Right atrium auricular region (tissue), 2 donors: ENCODE measurements around the gene KDM2B. TPM values are rescaled to one million over a fixed set of nuclear protein-coding genes. Genes with fewer than 3 reads are reported as not detected.

Experiments
- DNase-seq: peaks from one replicate; pipeline ENCODE4 v3.0.0-alpha.2; 2019; ENCODE audit warnings: low spot score
- H3K27ac ChIP-seq, 2 donors: fragments of 200-600 bp; sonication (generic); 1 replicate in 1 of 2; 2 replicates in 1 of 2; pipeline ENCODE4 v1.5.1; 2016 to 2019
- H3K27me3 ChIP-seq, 2 donors: fragments of 200-600 bp; sonication (generic); one replicate each; pipeline versions ENCODE4 v1.5.1 to v1.6.0; 2017 to 2019
- H3K36me3 ChIP-seq: fragments of 200-600 bp; sonication (generic); one replicate; pipeline ENCODE4 v1.5.1; 2016
- H3K4me1 ChIP-seq, 2 donors: fragments of 200-600 bp; sonication (generic); one replicate each; pipeline versions ENCODE4 v1.5.1 to v1.6.0; 2017 to 2019
- H3K4me3 ChIP-seq, 2 donors: fragments of 200-600 bp; sonication (generic); 1 replicate in 1 of 2; 2 replicates in 1 of 2; pipeline ENCODE4 v1.5.1; 2017 to 2019; ENCODE audit warnings: mild to moderate bottlenecking in 1 of 2, moderate library complexity in 1 of 2
- H3K9me3 ChIP-seq, 2 donors: fragments of 200-600 bp; sonication (generic); one replicate each; pipeline ENCODE4 v1.5.1; 2019
- total RNA-seq, 2 donors: library from RNA; depleted of rRNA; stranded (reverse); fragments of >200 nt; gene quantifications; one replicate each; pipeline ENCODE4 v1.1.0, GENCODE V29; 2016
- TF ChIP-seq, protein P1 (sequence below), 2 donors: fragments of 200-600 bp; sonication (generic); IDR thresholded peaks; one replicate each; pipeline ENCODE4 v1.5.1; 2019; ENCODE audit warnings: antibody characterized with exemption in 2 of 2

KDM2B gene
- total RNA-seq, 2 donors from 2014 or later = 9.5 to 10.8 TPM

DNA sequence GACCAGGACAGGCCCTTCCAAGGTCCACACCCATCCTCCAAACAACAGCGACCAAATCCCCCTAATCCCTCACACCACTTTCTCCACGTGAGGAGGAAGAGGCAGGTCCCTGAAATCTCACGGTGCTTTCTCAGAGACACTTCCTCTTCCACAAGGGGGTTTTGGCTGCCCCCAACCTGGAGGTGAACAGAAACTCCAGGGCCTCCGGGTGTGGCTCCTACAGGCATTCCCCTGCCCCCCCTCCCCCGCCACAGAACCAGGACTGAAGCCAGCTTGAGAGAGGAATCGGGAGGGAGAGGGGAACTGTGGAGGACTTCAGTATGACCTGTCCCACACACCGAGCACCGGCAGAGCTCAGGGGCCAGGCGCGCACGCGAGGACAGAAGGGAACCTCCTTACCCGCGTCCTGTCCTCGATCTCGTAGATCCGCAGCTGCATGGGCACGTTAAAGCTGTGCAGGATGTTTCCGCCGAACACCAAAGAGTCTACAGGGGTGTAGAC, 60.2 kb downstream of the KDM2B start:
- no peaks in the 10 kb centered on the region for H3K36me3 ChIP-seq
- no peak for DNase-seq

DNA sequence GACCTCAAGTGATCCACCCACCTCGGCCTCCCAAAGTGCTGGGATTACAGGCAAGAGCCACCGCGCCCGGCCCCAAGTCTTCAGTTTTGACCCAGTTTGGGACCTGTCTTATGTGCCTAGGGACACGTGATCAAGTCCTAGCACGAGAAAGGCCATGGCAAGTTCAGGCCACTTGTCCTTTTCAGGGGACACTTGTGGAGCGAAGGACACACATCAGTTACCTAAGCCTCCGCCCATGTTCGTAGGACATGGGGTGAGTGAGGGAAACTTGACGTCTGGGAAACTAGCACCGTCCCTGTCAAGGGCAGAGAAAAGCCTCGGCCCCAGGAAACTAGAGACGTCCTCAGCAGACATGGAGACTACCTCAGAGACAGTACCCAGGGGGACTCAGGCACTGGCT, 60.7 kb downstream of the KDM2B start:
- peaks cover 0 to 6% of the 10 kb centered on the region in 2 donors for H3K4me1 ChIP-seq
- no peaks in the 10 kb centered on the region for H3K9me3 ChIP-seq
- TF ChIP-seq, protein P1, sequence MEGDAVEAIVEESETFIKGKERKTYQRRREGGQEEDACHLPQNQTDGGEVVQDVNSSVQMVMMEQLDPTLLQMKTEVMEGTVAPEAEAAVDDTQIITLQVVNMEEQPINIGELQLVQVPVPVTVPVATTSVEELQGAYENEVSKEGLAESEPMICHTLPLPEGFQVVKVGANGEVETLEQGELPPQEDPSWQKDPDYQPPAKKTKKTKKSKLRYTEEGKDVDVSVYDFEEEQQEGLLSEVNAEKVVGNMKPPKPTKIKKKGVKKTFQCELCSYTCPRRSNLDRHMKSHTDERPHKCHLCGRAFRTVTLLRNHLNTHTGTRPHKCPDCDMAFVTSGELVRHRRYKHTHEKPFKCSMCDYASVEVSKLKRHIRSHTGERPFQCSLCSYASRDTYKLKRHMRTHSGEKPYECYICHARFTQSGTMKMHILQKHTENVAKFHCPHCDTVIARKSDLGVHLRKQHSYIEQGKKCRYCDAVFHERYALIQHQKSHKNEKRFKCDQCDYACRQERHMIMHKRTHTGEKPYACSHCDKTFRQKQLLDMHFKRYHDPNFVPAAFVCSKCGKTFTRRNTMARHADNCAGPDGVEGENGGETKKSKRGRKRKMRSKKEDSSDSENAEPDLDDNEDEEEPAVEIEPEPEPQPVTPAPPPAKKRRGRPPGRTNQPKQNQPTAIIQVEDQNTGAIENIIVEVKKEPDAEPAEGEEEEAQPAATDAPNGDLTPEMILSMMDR (IDR thresholded peaks at IDR 0.05) = no peak
- no peak overlapping the region for H3K27ac ChIP-seq
- DNase-seq = no peak
- H3K27me3 ChIP-seq = no peaks in the 10 kb centered on the region
- H3K36me3 ChIP-seq = no peaks in the 10 kb centered on the region
- H3K4me3 ChIP-seq = no peak overlapping the region

More for the DNA sequence above, 60.2 kb downstream of the KDM2B start:
- H3K27me3 ChIP-seq = no peaks in the 10 kb centered on the region
- no peak overlapping the region for H3K27ac ChIP-seq
- TF ChIP-seq, protein P1 (IDR thresholded peaks at IDR 0.05) = no peak
- H3K4me1 ChIP-seq = peaks cover 0 to 6% of the 10 kb centered on the region in 2 donors
- no peak overlapping the region for H3K4me3 ChIP-seq
- H3K9me3 ChIP-seq = no peaks in the 10 kb centered on the region

DNA sequence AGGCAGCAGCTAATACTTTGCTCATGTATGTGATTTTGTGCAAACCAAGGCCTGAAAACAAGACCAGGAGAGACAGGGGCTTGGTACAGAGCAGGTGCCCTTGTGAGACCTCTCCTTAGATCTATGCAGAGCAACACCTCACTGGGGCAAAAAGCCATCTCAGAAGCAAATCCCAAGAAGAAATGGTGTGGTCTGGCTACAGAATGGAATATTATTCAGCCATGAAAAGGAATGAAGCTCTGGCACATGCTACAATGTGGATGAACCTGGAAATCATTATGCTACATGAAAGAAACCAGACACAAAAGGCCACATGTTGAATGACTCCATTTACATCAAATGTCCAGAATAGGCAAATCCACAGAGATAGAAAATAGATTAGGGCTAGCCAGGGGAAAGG, 61.6 kb downstream of the KDM2B start:
- H3K4me1 ChIP-seq = peaks cover 0 to 6% of the 10 kb centered on the region in 2 donors
- H3K4me3 ChIP-seq = no peak overlapping the region
- H3K27me3 ChIP-seq = no peaks in the 10 kb centered on the region
- no peaks in the 10 kb centered on the region for H3K9me3 ChIP-seq
- TF ChIP-seq, protein P1 (IDR thresholded peaks at IDR 0.05) = no peak
- no peak overlapping the region for H3K27ac ChIP-seq
- no peaks in the 10 kb centered on the region for H3K36me3 ChIP-seq
- DNase-seq = no peak

DNA sequence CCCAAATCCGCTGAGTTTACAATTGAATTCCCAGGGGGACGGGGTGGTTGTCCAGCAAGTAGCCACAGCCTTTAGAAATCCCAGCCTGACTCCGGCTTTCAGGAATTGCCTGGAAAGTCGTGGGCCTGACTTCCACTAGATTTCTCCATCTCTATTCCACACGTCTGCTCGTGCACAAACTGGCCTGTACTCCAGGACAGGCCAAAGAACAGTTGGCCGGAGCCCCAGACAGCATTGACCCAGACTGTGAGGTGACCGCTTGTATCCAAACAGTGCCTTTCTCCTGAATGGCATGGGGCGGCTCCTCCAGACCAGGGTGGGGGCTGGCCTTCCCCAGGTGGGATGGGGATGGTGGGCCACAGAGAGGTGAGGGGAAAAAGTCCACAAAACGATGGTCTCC, 62.2 kb downstream of the KDM2B start:
- H3K4me3 ChIP-seq = no peak overlapping the region
- H3K27me3 ChIP-seq = no peaks in the 10 kb centered on the region
- TF ChIP-seq, protein P1 (IDR thresholded peaks at IDR 0.05) = no peak
- no peaks in the 10 kb centered on the region for H3K9me3 ChIP-seq
- H3K36me3 ChIP-seq = no peaks in the 10 kb centered on the region
- no peak for DNase-seq
- peaks cover 0 to 6% of the 10 kb centered on the region in 2 donors for H3K4me1 ChIP-seq
- H3K27ac ChIP-seq = no peak overlapping the region

DNA sequence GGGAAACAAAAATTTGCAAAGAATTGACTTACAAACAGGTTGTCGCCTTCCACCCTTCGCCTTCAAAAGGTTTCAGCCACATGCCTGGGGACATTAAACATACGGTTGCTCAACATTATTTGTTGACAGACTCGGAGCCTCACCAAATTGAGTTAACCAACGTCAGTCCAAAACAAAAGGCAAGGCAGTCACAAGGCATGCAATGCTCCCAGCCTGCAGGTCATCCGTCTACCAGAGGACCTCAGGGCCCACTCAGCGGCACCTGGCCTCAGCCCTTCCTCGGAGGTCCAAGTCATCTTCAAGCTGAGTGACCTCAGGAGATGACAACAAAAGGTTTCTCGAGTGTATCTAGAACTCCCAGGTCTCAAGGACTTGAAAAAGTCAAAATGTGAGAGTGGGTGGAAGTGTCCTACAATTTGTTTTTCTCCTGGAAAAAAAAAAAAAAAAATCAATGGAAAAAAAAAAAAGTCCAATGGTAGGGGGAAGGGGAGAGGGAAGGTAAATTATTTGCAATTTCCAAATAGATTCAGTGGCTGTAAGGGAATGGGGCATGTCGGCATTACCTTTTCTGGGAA, 64.3 kb downstream of the KDM2B start:
- no peaks in the 10 kb centered on the region for H3K9me3 ChIP-seq

More for the DNA sequence above, 64.3 kb downstream of the KDM2B start:
- no peak overlapping the region for H3K27ac ChIP-seq
- no peaks in the 10 kb centered on the region for H3K36me3 ChIP-seq
- H3K4me3 ChIP-seq = no peak overlapping the region
- TF ChIP-seq, protein P1 (IDR thresholded peaks at IDR 0.05) = no peak
- no peak for DNase-seq
- H3K27me3 ChIP-seq = no peaks in the 10 kb centered on the region
- peaks cover 0 to 6% of the 10 kb centered on the region in 2 donors for H3K4me1 ChIP-seq
